NK-92 (cell line): ENCODE data around the gene DCX.

Experiments used
- DNase-seq: peaks from one replicate; lab custom pipeline; 2025; ENCODE audit not compliant: unreplicated experiment; lab: John Stamatoyannopoulos, UW

DCX gene

DNA sequence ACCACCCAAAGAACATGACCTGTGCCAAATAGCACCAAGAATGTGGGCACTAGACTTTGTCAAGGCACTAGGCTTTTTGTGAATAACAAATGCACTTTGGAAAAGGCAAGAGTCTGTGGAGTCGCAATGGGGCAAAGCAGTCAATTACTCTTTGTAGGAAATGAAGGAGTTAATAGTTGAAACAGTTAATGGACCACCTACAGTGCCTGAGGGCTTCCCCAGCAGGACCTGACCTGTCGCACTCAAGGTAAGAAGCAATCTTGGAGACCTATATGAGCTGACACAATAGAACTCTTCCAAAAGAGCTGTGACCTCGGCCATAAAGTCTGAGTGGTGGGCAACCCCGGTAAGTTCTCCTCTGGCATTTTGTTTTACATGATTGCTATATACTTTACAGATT is 92.5 kb downstream of the DCX start:
- DNase-seq = no peak

DNA sequence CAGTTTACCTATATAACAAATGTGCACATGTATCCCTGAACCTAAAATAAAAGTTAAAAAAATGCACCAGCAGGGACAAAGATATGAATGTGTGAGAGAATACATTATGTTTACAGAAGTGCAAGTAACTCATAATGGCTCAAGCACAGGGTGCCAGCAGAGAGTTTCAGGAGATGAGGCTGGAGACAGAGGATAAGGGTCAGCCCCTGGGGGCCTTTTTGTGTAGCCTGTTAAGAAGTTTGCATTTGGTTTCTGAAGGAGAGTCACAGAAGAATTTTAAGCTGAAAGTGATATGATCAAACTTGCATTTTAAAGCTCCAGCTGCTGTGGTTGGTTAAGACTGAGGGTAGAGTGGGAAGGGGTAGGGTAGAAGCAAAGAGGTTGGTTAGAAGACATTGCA is 93.1 kb downstream of the DCX start:
- no peak for DNase-seq

DNA sequence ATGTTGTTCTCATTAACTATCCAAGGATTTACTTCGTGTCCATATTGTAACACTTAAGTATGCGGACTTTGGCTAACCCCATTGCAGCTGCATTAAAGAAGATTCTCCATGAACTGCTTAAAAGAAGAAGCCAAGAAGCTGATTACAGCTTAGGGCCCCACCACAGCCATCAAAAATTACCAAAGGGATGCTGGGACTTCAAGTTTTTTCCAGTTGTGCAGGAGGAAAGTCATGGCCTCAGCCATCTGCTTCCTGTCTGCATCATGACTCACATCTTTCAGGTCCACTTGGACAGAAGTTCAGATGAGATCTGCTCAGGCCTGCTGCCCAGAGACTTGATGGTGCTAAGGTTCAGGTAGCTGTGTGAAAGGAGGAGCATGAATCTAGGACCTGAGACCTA is 102.9 kb downstream of the DCX start:
- DNase-seq = no peak

DNA sequence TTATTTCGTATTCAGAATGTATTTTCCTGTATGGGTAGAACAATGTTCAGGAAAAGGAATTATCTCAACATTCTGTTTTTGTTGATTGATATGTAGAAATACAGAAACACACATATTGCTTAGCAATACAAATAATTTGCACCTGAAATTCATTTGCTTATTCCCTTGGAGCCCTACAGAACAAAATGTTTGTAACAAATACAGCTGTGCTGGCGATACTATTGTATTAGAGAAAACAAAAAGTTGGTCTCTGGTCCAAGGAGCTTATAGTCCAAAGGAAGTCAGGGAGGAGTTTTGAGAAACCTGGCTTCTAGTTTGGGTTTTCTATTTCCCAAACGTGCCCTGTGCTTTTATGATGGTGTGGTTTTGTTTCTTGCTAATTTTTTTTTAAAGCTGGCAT is 104.0 kb downstream of the DCX start:
- DNase-seq = no peak

DNA sequence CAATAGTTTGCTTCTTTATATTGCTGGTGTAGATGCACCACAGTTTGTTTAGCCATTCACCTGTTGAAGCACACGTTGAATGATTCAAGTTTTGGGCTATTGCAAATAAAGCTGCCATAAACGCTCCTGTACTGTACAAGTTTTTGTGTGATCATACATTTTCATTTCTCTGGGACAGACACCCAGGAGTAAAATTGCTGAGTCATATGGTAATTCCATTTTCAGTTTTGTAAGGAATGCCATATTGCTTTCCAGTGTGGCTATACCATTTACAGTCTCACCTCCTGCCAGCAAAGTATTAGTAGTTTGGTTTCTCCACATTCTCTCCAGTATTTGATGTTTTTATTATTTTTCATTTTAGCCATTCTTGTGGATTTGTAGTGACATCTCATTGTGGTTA is 109.7 kb downstream of the DCX start:
- DNase-seq = no peak

DNA sequence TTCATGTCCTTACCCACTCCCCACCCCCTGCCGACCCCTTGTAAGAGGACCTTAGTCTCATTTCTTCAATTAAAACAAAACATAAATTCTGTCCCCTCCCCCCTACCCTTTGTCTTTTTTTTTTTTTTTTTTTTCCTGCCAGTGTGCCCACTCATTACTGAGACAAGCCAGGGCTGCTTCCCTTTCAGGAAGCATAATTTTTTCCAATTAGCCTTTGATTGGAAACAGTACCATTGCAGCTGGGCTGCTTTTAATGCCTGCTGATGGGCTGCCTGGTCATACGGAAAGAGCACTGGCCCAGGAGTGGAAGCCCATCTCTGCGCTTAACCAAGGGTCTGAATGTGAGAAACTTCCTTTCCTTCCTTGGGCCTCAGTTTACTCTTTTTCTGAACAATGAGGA is 123.2 kb downstream of the DCX start:
- DNase-seq = no peak

DNA sequence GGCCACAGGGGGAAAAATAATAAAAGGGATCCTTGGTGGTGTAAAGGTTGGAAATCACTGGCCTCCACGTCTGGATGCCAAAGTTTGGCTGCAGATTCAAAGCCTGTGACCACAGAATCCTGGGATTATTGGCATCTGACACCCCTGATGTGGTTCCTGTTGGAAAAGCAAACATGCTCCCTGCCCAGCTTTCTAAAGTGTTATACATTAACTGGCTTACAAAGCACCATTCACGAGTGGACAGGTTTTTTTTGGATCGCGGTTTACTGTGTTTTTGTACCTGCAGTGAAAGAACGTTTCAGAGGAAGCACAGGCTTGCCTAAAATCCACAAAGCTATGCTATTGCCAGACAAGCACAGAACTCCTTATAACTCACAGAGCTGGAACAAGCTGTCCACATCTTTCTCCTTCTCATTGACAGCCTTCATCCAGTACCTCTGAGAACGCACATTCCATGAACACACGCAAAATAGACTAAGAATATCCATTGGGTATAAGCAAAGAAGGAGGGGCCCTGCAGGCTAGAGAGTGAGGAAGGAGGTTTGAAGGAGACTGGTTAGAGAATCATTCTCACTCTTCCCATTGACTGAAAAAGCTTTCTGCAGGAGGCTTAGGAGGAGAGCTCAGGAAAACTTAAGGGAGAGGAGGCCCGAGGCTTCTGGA is 127.2 kb downstream of the DCX start:
- no peak for DNase-seq

DNA sequence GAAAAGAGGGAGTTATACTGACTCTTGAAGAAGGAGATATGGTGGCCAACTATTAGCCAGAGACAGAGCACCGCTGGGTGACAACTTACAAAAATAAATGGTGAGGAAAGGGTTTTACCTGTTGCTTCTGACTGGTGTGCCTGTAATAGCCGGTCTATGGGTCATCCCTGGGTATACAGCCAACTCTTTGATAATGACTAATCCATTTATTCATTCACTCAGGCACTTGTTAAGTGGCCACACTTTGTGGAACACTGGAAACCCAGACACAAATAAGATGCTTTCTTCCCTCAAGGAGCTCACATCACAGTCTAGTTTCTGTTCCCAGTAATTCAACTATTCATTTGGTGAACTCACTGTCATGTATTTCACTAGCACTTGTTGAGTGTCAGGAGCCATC is 128.5 kb downstream of the DCX start:
- DNase-seq = no peak

DNA sequence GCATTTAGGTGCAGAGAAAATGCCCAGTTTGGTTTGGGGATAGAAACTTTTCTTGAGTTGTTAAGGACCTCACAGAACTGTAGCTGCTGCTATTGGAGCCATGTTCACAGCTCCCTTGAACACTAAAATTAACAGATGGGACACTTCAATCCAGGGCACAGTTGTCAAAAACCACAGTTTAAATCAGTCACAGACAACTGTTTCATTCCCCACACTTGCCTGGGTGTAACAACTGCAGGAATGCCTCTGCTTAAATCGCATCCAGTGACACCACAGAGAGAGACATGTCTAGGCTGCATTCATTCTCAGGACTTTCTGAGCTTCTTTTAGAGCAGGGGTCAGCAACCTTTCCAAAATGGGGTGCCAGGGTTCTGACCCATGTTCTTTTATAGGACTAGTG is 129.0 kb downstream of the DCX start:
- no peak for DNase-seq

DNA sequence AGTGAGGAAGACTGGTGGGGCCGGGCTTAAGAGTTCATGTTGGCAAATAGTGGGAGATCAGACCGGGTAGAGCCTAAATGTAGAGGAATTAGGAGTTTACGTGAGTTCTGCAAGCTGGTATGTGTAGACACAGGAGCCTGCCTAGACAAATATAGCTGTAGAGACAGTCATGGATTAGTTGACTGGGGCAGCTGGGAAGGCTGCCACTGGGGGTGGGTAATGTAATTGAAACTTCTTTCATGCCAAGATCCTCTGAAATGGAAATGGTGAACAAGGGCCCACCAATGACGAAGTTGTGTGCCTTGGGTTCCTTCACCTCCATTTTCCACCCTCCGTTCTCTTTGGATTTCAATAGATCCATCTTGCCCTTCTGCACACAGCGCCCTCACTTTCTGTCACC is 129.9 kb downstream of the DCX start:
- DNase-seq = no peak

DNA sequence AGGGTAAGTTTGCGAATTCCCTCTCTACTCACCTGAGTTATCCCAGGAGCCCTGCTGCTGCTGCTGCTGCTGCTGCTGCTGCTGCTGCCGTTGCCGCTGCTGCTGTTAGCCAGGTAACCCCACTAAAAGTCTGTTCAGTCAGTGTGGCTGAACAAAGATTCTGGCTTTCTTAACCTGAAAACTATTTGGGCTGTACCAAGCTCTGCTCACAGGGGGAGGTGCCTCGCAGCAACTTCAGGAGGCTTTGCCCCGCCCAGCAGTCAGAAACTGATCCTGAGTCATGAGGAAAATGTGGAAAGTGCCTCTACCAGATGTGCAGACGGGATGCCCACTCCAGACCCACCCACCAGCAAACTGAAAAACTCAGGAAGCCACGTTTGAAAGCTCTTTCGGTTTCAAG is 141.7 kb downstream of the DCX start, which contains the start of gene CAPN6:
Gene CAPN6 (minus strand): TSS at position 145 of the 400 bp plus-strand sequence. CDS start 6,547 bp downstream, outside the sequence.
- no peak for DNase-seq

DNA sequence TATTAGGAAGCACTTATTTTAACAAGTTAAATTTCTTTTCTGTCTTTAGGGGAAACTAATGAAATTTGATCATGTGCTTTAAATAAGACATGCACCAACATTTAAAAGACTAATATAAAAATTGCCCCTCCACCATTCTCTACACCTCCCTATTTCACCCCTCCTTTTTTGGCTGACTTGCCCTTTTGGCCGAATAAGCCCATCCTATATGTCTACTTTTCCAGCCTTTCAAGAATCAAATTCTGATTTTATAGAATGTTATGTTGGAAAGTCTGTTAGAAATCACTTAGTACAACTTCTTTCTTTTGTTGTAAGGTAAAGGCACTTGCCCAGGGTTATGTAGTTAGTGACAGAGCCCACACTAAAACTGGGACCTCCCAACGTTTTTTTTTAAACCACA is 143.5 kb downstream of the DCX start:
- no peak for DNase-seq

DNA sequence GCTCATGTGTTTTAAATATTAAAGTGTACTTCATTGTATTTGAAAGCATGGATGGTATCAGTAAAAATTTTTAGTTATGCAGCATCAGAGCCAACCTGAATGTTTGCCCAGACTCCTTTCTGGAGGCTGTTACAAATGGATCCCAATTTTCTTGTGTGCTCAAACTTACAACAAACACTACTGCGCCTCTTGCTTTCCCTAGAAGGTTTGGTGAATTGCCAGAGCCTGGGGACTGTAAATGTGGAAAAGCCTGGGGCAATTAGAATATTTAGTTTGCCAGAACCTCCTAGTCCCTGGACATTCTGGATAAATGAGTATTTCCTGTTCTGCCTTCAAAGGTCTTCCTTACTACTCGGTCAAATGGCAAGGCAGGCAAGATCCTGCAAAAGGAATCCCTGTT is 146.5 kb downstream of the DCX start:
- DNase-seq = no peak

DNA sequence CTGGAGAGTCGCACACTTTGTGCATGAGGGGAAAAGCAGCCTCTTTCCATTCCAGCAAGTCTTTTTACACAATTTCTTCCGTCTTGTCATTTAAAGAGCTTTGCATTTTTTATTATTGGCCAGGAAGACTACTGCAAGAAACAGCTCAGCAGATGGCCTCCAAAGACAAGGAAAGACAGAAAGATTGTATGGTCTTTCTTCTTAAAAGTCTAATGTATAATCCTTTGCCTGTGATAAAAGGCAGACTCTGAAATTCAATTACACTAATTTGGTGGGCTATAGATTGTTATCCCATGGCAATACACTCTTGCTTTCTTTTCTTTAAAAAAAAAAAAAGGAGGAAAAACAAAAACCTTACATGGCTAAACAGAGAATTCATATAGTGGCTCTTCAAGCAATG is 147.6 kb downstream of the DCX start:
- DNase-seq = no peak

DNA sequence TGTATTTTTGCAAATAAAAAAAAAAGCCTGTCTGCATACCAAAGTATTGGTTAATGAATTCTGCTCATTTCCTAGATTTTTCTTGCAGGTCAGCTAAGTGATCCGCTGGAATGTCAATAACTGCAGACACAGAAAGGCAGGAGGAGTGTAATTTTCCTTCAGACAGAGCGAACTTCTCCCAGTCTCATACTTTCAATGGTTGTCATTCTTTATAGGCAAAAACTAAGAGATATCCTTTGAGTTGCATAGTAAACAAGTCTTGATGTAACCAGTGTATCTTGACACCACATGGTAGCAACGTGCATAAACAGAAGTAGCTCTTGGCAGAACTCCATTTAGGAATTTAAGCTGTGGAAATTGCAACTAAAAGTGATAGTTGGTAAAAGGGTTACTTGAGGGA is 149.9 kb downstream of the DCX start:
- no peak for DNase-seq

DNA sequence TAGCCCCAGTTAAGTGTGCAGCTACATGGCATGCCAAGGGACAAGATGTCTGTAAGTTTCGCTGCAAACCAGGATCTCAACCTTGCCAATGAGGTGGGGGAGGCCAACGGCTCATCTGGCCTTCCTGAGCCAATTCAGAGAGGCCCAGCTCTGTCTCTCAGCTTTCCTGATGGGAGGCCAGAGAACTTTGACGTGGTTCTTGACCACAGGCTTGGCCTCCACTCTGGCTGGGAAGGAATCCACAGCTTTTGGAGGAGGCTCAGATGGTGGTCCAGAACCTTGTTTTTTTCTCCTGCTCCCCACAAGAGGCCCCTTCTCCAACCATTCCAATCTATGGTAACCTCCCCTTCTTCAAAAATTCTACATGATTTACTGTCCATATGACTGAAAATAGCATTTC is 151.5 kb downstream of the DCX start:
- DNase-seq = no peak

DNA sequence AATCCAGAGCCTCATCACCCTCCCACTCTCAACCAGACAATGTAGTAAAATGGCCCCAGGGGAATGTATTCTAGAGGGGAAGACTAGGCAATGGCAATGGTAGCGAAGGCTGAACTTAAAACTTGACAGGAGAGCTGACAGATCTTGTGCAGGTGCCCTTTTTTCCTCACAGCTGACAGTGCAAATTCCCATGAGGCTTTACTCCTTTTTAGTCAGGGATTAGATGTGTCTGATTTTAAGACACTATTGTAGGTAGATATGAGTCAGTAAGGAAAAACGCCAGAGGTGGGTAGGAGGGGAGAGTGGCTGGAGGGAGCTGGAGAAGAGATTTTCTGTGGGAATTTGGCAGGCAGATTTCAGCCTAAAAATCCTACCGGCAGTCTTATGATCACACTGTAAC is 152.4 kb downstream of the DCX start:
- no peak for DNase-seq

DNA sequence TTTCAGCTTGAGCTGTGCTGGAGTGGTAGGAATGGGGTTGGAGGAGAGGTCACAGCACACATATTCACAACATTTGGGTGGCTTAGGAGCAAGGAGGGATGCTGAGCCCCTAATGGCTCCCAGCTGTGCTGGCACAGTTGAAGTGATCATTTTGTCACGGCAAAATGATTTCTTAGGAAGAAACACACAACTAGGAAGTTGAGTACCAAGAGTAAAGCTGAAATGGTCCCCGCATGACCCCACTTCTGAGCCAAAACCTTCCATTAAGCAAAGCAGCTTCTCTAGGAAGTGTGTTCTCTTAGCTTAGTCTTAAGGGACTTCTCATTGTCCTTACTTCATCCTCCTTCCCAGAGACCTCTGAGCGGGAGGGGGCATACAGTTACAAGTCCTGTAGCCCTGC is 154.3 kb downstream of the DCX start:
- DNase-seq = no peak

DNA sequence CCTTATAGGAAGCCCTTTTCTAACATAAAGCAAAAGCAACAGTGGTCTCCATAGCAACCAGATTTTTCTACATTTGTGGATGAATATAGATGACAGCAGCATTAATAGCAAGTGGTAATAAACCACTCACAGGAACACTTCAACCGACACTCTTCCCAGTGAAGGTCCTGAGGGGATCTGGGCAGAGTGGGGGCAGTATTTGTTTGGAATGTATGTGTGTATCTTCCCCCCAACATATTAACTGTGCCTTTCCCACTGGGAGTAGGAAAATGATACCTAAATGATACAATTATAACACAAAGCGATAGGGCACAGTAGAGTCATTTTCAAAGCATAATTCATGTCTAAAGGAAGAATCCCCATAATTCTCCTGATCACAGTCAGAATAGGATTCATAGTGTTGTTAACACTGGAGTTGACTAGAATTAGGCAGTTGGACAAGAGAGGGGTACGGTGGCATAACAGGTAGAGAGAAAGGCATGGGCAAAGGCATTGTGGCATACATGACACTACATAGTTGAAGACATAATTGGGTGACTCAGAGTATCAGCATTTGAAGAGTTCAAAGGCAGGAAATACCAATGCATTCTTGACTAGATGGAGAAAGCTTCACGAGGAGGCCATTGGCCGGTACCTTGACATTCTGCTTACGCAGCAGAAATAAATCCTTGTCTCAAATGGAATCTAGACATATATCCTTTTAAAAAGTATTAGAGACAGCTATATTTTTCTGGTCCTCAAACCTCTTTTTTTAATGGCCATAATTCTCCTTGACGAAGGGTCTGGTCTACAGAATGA is 156.9 kb downstream of the DCX start:
- DNase-seq = no peak

DNA sequence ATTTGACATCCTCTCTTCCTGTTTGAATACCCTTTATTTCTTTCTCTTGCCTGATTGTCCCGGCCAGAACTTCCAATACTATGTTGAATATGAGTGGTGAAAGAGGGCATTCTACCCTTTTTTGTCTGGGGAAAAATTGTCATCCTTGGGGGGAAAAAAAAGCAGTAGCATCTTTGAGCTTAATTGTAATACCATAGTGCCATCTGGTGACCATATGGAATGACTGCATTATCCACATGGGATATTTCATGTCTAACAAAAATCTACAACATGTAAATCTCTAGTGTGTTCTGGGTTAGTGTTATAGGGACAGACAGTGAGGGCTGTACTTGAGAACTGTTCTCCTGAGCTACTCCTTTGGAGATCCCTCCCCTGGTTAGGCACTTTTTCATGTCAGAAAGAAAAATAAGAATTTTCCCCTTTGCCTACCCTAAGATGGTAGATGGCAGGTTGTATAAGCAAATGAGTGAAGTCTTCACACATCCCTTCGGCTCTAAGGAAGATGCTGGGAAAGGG is 167.7 kb downstream of the DCX start:
- DNase-seq = no peak
